CD14-positive monocyte (primary cell): ENCODE data around the gene FAM53A. TPM values are rescaled to one million over a fixed set of nuclear protein-coding genes. Genes with fewer than 3 reads are reported as not detected.

Experiments used
- DNase-seq, 3 donors: peaks; one replicate each; pipeline ENCODE4 v3.0.0-alpha.2; 2011 to 2022
- H2AFZ ChIP-seq: 2 replicates; pipeline ENCODE4 v1.6.0; 2012; ENCODE audit warnings: mild to moderate bottlenecking, low read depth, low read length, inconsistent platforms; ENCODE audit not compliant: insufficient read depth, poor library complexity, severe bottlenecking
- H3K27ac ChIP-seq, 2 donors: 1 replicate in 1 of 2; 2 replicates in 1 of 2; pipeline ENCODE4 v1.5.1; 2012 to 2013; ENCODE audit warnings: low read length in 2 of 2, control low read depth in 1 of 2, inconsistent platforms in 1 of 2, low read depth in 1 of 2, mild to moderate bottlenecking in 1 of 2
- H3K27me3 ChIP-seq, 2 donors: one replicate each; pipeline versions ENCODE4 v1.6.0 to v1.6.1; 2011 to 2013; ENCODE audit warnings: low read length in 2 of 2; ENCODE audit not compliant: control insufficient read depth in 2 of 2, insufficient read depth in 2 of 2
- H3K36me3 ChIP-seq, 2 donors: replicated peaks in 1 of 2; 1 replicate in 1 of 2; 2 replicates in 1 of 2; pipeline versions ENCODE4 v1.5.1 to v1.6.1; 2012 to 2013; ENCODE audit warnings: low read length in 2 of 2, control low read depth in 1 of 2, inconsistent platforms in 1 of 2, mild to moderate bottlenecking in 1 of 2; ENCODE audit not compliant: insufficient read depth in 2 of 2, control insufficient read depth in 1 of 2
- H3K4me1 ChIP-seq, 2 donors: 1 replicate in 1 of 2; 2 replicates in 1 of 2; pipeline versions ENCODE4 v1.5.1 to v1.6.1; 2012 to 2013; ENCODE audit warnings: low read length in 2 of 2, control low read depth in 1 of 2, inconsistent platforms in 1 of 2, mild to moderate bottlenecking in 1 of 2, moderate library complexity in 1 of 2; ENCODE audit not compliant: insufficient read depth in 2 of 2, control insufficient read depth in 1 of 2
- H3K4me2 ChIP-seq: replicated peaks from 2 replicates; pipeline ENCODE3; 2012; ENCODE audit warnings: low read length, moderate library complexity, mild to moderate bottlenecking; ENCODE audit not compliant: poor library complexity, severe bottlenecking; ENCODE audit errors: extremely low read depth
- H3K4me3 ChIP-seq, 3 experiments: fragments of 200-600 bp in 1 of 3; sonication (generic) in 1 of 3; replicated peaks in 1 of 3; 1 replicate in 2 of 3; 2 replicates in 1 of 3; pipeline ENCODE4 v1.5.1; 2011 to 2013; ENCODE audit warnings: low read length in 3 of 3, mild to moderate bottlenecking in 3 of 3, control low read depth in 2 of 3, low read depth in 2 of 3, inconsistent platforms in 1 of 3, moderate library complexity in 1 of 3
- H3K79me2 ChIP-seq: 2 replicates; pipeline ENCODE4 v1.6.0; 2012; ENCODE audit warnings: mild to moderate bottlenecking, control low read depth, inconsistent platforms, low read length, moderate library complexity; ENCODE audit not compliant: insufficient read depth
- H3K9ac ChIP-seq: 2 replicates; pipeline ENCODE4 v1.6.0; 2017; ENCODE audit warnings: low read length, mild to moderate bottlenecking; ENCODE audit not compliant: insufficient read depth, poor library complexity, severe bottlenecking
- H3K9me3 ChIP-seq, 2 donors: replicated peaks in 1 of 2; 1 replicate in 1 of 2; 2 replicates in 1 of 2; pipeline versions ENCODE4 v1.5.1 to v1.6.1; 2012 to 2013; ENCODE audit warnings: low read length in 2 of 2, control low read depth in 1 of 2; ENCODE audit not compliant: control insufficient read depth in 1 of 2, insufficient read depth in 1 of 2
- H4K20me1 ChIP-seq: 2 replicates; pipeline ENCODE4 v1.6.0; 2012; ENCODE audit warnings: mild to moderate bottlenecking, low read length, control low read depth, moderate library complexity; ENCODE audit not compliant: insufficient read depth
- H3K27ac Mint-ChIP-seq, 7 donors: one replicate each; pipeline ENCODE4 v1.8.0; 2020; ENCODE audit warnings: mild to moderate bottlenecking in 7 of 7, mixed read lengths in 7 of 7, moderate library complexity in 6 of 7, inconsistent platforms in 2 of 7
- H3K27me3 Mint-ChIP-seq, 3 donors: one replicate each; pipeline ENCODE4 v1.8.0; 2021 to 2022; ENCODE audit warnings: low read depth in 3 of 3, mild to moderate bottlenecking in 3 of 3, mixed read lengths in 3 of 3, moderate library complexity in 3 of 3, inconsistent platforms in 1 of 3
- H3K36me3 Mint-ChIP-seq, 2 donors: one replicate each; pipeline ENCODE4 v1.8.0; 2020; ENCODE audit warnings: mixed read lengths in 2 of 2, inconsistent platforms in 1 of 2, mild to moderate bottlenecking in 1 of 2
- H3K4me1 Mint-ChIP-seq: one replicate; pipeline ENCODE4 v1.8.0; 2020; ENCODE audit warnings: mild to moderate bottlenecking, mixed read lengths
- H3K4me3 Mint-ChIP-seq, 2 donors: one replicate each; pipeline ENCODE4 v1.8.0; 2020; ENCODE audit warnings: mild to moderate bottlenecking in 2 of 2, mixed read lengths in 2 of 2, moderate library complexity in 1 of 2
- H3K9me3 Mint-ChIP-seq, 7 donors: one replicate each; pipeline ENCODE4 v1.8.0; 2020 to 2022; ENCODE audit warnings: mixed read lengths in 7 of 7, mild to moderate bottlenecking in 6 of 7, moderate library complexity in 6 of 7, inconsistent platforms in 2 of 7
- WGBS: methylation state at CpG from one replicate; pipeline ENCODE4 v1.1.5; 2013; ENCODE audit warnings: missing lambda C conversion rate; ENCODE audit not compliant: insufficient coverage; 5-methylcytosine and 5-hydroxymethylcytosine counted together
- intact Hi-C, 2 donors: fragments of 100-400 bp; cut with micrococcal nuclease; formaldehyde crosslinking; loops; one replicate each; pipeline versions ENCODE4 v1.15.0 to v1.15.1; 2023
- polyA plus RNA-seq, 3 donors: library from polyadenylated mRNA; depleted of rRNA in 1 of 3; unstranded in 2 of 3; stranded (reverse) in 1 of 3; fragments of 300-500 nt in 2 of 3; fragments of >200 nt in 1 of 3; fragmentation: Illumina TruSeq in 2 of 3; gene quantifications; 1 replicate in 2 of 3; 2 replicates in 1 of 3; pipeline ENCODE4 v1.2.3, GENCODE V29; 2012 to 2021
- TF ChIP-seq, protein P1 (sequence below): fragments of 200-600 bp; IDR thresholded peaks from one replicate; pipeline ENCODE4 v1.8.0; 2022; ENCODE audit warnings: antibody characterized with exemption, mild to moderate bottlenecking

Gene FAM53A
- polyA plus RNA-seq, 3 donors, result 0.40 to 0.82 (median 0.76) TPM

DNA sequence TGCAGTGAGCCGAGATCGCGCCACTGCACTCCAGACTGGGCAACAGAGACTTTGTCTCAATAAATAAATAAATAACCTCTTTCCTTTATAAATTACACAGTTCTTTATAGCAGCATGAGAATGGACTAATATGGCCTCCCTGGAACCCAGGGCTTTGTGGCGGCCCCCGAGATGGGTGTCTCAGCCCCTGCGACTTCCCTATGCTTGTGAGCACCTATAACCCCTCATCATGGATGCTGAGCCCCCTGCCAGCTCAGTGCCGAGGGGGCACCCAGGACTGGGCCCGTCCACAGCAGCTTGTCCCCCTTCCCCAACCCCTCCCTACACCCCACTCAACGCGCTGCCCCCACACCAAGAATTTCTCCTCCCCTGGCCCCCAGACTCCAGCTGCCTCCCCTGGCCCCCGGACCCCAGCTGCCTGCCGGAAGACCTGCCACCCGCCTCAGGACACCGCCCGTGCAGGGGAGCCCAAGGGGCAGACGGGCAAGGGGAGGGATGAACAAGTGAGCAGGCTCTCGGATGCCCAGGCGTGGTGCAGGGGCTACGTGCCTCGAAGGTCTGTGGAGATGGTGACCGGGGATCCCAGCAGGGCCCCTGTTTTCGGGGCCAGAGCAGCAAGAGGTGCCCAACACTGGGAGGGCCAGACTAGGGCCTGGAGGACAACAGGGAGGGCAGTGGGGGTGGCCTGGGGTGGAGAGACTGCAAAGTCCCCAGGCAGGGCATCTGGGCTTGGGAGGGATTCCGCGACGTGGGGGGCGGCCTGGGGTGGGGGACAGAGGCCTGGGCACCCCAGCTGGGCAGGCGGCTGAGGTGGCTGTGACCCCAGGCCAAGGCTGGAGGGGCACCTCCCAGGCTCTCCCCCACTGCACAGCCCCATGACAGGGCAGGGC lies 74.0 kb downstream of the FAM53A start:
- no peak overlapping the region for H3K27ac Mint-ChIP-seq
- DNase-seq, result no peak
- TF ChIP-seq, protein P1, sequence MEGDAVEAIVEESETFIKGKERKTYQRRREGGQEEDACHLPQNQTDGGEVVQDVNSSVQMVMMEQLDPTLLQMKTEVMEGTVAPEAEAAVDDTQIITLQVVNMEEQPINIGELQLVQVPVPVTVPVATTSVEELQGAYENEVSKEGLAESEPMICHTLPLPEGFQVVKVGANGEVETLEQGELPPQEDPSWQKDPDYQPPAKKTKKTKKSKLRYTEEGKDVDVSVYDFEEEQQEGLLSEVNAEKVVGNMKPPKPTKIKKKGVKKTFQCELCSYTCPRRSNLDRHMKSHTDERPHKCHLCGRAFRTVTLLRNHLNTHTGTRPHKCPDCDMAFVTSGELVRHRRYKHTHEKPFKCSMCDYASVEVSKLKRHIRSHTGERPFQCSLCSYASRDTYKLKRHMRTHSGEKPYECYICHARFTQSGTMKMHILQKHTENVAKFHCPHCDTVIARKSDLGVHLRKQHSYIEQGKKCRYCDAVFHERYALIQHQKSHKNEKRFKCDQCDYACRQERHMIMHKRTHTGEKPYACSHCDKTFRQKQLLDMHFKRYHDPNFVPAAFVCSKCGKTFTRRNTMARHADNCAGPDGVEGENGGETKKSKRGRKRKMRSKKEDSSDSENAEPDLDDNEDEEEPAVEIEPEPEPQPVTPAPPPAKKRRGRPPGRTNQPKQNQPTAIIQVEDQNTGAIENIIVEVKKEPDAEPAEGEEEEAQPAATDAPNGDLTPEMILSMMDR, result no peak
- no peaks in the 10 kb centered on the region for H3K9me3 ChIP-seq
- intact Hi-C loops, result no loop called here
- no peaks in the 10 kb centered on the region for H4K20me1 ChIP-seq
- no peak overlapping the region for H3K4me2 ChIP-seq
- H3K36me3 ChIP-seq, result no peaks in the 10 kb centered on the region
- H3K27me3 ChIP-seq, result no peaks in the 10 kb centered on the region
- H3K27me3 Mint-ChIP-seq, result peaks cover 7 to 13% (median 10%) of the 10 kb centered on the region in 3 donors
- H3K79me2 ChIP-seq, result no peaks in the 10 kb centered on the region
- H3K4me3 Mint-ChIP-seq, result no peak overlapping the region
- no peaks in the 10 kb centered on the region for H3K9me3 Mint-ChIP-seq
- no peak overlapping the region for H3K27ac ChIP-seq
- no peak overlapping the region for H3K4me3 ChIP-seq
- no peaks in the 10 kb centered on the region for H3K4me1 ChIP-seq
- H2AFZ ChIP-seq, result no peak overlapping the region
- no peak overlapping the region for H3K9ac ChIP-seq
- no peaks in the 10 kb centered on the region for H3K36me3 Mint-ChIP-seq
- no peaks in the 10 kb centered on the region for H3K4me1 Mint-ChIP-seq
- WGBS, result 97% methylated on average over 17 of the region's 27 CpGs

DNA sequence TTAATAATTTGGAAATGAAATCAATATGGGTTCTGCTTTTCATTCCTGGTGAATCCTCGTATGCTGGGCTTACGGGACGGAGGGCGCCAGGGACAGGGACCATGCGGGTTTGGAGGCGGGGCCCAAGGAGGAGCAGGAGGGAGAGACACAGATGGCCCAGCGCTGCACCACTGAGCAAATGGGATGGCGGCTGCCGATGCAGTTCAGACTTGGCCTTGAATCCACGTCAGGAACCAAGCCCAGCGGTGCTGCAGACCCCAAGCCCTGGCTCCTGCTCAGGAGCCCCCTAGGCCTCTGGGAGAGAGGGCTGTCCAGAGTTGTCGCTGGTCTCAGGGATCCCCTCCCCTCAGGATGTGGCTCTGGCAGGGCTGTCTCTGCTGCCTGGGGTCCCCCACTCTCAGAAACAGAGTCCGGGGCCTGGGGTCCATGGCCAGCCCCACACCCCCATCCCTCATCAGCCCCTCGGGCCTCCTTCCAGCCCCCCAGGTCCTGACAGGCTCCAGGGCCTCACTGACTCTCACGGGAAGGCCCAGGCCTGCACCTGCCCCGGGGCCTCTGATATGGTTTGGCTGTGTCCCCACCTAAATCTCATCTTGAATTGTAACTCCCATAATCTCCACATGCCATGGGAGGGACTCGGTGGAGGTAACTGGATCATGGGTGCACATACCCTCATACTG lies 75.2 kb downstream of the FAM53A start:
- no peaks in the 10 kb centered on the region for H3K27me3 ChIP-seq
- H3K27me3 Mint-ChIP-seq, result peaks cover 9 to 21% (median 11%) of the 10 kb centered on the region in 3 donors
- H3K79me2 ChIP-seq, result no peaks in the 10 kb centered on the region
- no peak overlapping the region for H3K27ac ChIP-seq
- H2AFZ ChIP-seq, result no peak overlapping the region
- TF ChIP-seq, protein P1, result no peak
- no peak overlapping the region for H3K27ac Mint-ChIP-seq
- no peaks in the 10 kb centered on the region for H3K9me3 ChIP-seq
- no peak overlapping the region for H3K4me2 ChIP-seq
- intact Hi-C loops, result no loop called here
- H3K9ac ChIP-seq, result no peak overlapping the region
- no peaks in the 10 kb centered on the region for H3K4me1 Mint-ChIP-seq
- H3K4me1 ChIP-seq, result no peaks in the 10 kb centered on the region
- no peak for DNase-seq
- no peaks in the 10 kb centered on the region for H3K36me3 Mint-ChIP-seq
- no peaks in the 10 kb centered on the region for H4K20me1 ChIP-seq
- 91% methylated on average over 16 of the region's 17 CpGs for WGBS
- H3K4me3 ChIP-seq, result no peak overlapping the region
- H3K9me3 Mint-ChIP-seq, result no peaks in the 10 kb centered on the region
- no peaks in the 10 kb centered on the region for H3K36me3 ChIP-seq
- H3K4me3 Mint-ChIP-seq, result no peak overlapping the region
